HG02884 (cell line): ENCODE data around the gene HS1BP3.

ENCODE experiments used
- ATAC-seq: cut with Tn5 transposase; IDR thresholded peaks from one replicate; pipeline ENCODE4 v1.9.1; 2021; ENCODE audit warnings: mild to moderate bottlenecking, moderate library complexity; ENCODE audit not compliant: unreplicated experiment

The HS1BP3 gene

DNA sequence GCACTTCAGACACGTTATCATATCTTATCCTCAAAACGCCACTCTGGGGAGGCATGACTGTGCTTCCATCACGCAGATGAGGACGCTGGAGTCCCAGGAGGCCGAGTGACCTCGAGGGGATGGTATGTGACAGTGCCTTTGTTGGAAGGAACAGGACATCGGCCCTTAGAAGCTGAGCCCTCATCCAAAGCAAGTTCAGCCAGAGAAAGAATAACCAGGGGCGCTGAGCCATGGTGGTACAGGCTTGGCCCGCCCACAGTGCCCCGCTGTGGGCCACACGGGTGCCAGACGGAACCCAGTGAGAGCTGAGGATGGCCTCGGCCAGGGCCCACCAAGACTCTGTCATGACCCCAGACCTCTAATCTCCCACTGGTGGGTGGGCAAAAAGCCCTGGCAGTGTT lies 31.3 kb downstream of the HS1BP3 start:
- ATAC-seq: no peak

DNA sequence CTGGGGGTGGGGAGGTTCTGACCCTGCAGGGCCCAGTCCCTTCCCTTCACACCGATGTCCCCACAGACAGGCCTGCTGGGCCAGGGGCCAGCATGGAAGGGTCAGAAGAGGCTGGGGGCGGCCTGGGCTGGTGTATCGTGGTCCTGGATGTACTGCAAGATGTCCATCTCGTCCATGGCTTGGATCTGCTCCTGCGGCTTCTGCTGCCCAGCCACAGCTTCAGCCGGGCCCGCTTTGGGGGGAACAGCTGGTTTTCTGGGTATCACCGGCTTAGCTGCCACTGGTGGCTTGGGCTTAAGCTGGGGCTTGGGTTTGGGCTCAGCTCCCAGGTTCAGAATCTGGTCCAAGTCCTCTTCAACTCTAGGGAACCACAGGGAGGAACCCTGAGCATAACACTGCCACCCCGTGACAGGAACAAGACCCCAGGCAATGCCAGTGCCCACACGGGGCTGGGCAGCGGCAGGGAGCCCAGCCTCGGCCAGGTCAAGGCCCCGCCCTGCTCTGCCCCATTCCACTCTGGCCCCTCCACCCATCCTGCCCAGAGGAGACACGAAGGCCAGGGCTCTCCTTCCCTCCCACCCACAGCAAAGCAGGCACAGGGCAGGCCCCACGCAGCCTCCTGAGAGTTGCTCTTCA lies 31.9 kb downstream of the HS1BP3 start:
- ATAC-seq: no peak

DNA sequence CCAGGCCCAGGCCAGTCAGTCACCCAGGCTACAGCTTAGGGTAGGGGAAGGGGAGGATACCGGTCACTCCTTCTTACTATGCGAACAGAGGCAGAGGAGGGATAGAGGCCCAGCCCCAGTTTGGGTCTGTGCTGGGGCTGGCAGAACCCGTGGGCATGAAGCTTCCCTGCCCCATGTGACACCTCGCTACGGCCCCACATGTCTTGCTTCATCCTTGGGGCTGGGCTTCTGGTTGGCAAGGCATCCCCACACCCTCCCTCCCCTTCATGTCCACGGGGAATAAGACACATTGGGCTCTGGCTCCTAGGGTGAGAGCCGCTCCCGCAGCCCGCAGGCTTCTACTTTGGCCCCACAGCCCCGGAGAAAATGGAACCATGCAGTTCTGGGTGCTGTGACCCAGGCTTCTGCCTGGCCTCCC lies 32.4 kb downstream of the HS1BP3 start:
- ATAC-seq: no peak

DNA sequence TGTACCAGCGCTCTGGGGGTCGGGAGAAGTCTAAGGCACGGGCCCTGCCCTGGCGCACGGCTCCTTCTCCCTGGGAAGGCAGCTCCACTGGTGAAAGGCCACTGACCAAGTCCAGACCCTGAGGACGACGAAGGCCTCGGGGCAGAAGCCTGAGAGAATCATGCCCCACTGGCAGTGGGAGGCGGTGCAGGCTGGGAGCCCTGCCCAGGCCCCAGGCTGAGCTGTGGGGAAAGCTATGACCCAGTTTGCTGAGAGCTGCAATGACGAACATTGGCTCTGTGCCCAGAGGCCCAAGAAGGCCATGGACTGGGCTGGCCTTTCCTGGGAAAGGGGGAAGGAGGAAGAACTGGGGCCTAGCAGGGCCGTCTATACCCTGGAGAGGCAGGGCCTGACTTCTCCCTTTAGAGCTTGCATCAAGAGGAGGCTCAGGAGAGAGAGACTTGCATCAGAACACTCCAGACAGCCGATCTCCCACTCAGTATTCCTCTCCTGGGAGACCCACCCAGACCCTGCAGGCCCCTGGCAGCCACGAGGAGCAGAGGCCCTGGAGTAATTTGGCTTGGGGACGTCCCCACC lies 32.9 kb downstream of the HS1BP3 start:
- ATAC-seq: no peak

DNA sequence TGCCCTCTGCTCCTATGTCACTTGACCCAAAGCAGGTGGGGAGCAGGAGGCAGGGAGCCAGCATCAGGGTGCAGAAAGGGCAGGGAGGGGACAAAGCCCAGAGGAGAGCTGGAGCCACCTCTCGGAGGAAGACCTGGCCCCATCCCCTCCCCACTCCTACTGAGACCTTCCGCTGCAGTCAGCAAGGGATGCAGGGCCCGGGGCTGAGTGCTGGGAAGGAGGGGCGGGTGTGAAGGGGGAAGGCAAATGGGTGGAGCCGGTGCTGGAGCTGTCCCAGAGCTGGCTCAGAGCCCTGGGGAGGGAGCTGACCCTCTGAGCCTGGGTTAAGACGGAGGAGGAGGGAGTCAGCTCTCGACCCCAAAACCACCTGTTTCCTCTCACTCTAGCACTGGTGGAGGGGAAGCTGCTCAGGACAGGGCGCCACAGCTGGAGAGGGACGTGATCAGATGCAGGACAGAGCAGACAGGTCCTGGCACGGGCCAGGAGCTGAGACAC lies 33.8 kb downstream of the HS1BP3 start:
- ATAC-seq: no peak

DNA sequence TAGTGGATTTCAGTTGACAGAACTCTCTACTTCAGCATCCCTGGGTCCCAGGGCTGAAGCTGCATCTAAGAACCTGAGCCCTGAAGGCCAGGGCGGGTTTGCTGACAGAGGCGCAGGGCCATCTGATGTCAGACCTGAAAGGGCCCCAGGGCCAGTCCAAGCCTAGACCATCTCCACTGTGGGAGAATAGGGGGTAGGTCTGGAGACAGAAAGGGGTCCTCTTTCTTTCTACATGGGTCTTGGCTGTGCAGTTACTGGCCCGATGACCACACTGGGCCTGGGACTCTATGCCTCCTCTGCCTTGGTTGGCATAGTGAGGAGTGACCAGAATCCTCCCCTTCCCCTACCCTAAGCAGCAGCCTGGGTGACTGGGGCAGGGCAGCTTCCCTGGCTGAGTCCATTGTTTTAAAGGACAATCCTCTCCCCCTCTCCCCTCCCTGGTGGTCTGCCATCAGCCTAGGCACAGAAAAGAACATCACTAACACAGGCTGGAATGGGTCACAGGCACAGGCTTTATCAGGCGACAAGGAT lies 34.5 kb downstream of the HS1BP3 start:
- no peak for ATAC-seq

DNA sequence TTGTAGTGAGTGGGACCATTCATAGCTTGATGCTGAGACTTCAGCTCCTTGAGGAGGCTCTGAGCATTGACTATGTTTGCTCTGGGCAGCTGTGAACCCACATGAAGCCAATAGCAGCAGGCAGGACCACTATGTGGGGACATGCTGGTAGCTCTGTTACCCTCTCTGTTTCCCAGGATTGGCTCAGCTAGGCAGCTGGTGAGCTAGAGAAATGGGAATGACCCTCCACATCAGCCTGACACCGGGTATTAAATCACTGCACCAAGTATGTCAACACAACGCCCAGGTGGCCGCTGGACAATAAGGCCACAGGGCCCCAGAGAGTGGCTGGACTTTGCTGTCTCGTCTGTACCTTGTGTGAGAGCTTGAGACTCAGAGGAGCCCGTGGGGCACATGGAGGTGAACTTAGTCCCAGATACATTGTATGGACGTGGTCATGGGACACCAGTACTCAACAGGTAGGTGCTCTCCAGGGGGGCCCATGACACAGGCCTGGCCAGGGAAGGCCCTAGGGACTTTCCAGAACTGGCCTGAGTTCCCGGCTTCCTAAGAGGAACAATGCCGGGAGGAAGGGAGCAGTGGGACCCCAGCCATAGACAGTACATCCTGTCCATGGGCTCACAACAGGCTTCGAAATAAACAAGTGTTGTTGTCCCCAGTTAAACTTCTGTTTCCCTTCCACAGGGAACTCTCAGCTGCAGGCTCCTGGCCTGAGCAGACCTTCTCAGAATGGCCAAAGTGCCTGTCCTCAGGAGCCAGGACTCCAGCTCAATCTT lies 35.2 kb downstream of the HS1BP3 start:
- no peak for ATAC-seq

DNA sequence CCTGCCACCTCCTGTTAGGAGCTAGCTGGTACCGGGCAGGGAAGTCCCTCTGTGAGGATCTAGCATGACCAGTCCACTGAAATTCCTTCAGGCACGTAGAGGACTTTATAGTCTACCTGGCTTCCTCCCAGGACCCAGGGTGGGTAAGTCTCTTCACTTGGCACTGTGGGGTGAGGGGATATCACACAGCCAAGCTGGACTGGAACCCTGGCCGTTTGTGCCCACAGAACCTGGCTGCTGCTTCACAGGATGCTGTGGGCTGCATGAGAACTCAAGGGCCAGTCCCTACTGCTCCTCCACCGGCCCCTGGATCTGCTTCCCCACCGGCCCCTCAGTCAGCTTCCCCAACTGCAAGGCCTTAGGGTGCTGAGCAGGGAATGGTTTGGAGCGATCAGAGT lies 35.8 kb downstream of the HS1BP3 start:
- ATAC-seq: no peak

DNA sequence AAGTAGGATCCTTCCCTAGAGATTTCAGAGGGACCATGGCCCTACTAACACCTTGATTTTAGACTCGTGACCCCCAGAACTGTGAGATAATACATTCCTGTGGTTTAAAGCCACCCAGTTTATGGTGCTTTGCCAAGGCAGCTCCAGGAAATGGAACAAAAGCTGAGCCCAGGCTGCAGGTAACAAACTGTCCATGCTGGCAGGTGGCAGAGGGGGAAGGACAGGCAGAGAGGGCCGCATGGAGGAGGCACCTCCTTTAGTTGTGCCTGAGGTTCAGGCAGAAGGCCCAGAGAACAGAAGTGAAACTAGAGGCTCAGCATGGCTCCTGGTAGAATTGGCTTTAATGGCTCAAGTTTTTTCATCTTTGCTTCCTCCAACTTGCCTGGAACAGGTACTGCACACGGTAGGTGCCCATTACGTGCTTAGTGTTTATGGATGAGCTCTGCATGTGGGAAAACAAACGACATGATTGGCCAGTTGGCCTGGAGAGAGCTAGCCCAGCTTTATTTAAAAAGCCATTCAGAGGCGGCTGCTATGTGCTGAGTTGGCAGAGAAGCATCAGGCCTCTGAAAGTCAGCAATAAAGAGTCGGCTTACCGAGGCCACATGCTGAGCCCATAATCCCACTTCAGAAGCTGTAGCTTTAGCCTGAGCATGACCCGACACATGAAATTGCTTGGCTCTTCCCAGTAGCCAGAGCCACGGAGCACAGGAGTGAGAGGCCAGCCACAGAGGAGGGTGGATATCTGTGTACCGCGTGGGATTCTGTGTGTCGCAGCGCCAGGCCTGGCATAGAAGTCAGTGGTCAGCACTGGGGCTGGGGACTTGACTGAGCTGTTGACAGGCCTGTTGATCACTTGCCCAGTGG lies 36.5 kb downstream of the HS1BP3 start:
- ATAC-seq: no peak

DNA sequence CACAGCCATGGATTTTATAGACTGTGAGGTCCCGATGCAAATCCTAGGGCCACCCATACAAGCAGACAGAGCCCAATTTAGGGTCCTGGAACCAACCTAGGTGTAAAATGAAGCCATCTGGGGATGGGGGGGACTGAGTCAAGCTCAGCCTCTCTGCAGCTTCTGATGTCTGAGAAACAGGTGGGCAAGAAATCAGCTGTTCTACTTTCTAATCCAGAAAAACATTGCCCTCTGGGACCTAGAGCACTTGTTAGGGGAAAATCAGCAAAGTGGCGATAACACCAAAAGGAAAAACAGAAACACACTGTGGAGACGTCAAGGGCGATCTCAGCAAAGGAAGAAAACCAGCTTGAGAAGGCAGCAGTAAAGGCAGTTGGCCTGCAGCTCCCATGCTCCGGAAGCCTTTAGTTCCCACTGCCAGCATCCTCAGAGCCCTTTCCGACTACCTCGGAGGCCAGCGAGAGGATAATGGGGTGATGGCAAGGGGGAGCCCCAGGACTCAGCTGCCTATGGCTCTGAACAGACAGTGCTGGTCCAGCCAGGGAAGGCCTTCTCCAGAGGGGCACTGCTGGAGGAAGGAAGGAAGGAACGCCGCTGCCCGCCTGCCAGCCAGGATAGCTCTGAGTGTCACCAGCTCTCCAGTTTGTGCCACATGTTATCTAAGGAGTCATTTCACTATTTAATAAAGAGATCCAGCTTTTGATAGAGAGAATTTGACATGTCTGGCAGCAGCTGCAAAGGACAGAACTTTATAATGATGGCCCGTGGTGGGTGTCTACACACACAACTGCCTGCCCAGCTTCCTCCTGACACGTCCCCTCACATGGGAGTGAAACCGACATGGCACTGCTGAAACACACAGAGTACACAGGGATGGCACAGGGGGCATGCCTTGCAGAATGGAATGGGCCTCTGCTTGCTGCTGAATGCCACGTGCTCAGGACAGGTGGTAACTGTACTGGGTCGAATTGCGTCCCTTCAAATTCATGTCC lies 37.7 kb downstream of the HS1BP3 start:
- no peak for ATAC-seq

DNA sequence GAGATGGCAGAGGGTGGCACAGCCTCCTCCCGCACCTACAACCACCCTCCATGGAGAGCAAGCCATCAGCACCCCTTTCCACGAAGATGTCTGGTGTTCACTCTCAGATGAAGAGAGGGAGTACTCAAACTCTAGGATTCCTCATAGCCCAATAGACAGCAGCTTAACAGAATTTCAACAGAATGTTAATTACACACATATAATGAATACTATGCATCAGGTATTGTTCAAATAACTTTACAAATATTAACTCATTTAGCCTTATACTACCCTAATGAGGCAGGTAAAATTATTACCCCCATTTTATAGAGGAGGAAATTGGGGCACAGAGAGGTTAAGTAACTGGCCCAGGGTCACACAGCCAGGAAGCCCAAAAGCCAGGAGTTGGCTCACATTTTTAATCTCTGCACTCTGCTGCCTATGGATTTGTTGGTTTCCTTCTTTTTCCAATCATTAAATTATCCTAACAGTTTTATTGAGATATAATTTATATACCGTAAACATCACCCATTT lies 39.0 kb downstream of the HS1BP3 start:
- ATAC-seq: no peak

DNA sequence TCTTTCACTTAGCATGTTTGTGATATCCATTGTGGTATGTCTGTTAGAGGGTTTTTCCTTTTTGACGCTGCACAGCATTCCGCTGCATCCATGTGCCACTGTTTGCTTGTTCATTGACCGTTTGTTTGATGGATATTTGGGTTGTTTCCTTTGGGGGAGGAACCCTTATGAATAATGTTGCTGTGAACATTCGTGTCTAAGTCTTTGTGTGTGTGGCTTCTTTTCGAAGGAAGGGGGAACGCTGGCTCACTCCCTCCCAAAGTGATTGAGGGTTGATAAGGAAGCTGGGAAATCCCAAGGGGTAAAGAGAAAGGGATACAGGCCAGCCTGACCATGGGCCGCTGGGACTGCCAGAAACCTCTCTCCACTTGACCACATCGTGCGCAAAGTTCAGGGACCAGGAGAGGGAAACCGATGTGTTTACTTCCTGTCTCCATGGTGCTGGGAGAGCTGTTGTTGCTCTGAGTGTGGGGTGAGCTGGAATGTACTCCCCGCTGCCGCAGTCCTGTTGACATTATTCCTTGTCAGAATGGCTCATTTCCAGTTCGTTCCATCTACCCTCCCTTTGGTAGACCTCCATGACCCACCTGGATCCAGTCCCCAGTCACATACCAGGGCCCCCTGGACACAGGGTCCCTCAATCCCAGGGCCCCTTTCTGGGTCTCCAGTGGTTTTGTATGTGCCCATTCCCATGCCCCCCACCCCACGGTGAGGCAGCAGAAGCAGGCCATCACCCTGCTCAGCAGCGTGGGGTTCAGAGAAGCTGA lies 39.6 kb downstream of the HS1BP3 start:
- ATAC-seq: no peak

DNA sequence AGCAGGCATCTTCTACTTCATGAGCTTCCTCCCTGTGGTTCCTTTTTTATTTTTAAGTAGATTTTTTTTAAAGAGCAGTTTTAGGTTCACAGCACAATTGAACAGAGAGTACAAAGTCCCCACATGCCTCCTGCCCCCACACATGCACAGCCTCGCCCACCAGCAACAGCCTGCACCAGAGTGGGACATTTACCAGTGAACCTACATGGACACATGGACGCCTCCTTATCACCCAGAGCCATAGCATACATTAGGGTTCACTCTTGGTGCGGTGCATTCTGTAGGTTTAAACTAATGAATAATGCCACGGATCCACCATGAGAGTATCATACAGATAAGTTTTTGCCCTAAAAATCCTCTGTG lies 40.9 kb downstream of the HS1BP3 start:
- no peak for ATAC-seq

DNA sequence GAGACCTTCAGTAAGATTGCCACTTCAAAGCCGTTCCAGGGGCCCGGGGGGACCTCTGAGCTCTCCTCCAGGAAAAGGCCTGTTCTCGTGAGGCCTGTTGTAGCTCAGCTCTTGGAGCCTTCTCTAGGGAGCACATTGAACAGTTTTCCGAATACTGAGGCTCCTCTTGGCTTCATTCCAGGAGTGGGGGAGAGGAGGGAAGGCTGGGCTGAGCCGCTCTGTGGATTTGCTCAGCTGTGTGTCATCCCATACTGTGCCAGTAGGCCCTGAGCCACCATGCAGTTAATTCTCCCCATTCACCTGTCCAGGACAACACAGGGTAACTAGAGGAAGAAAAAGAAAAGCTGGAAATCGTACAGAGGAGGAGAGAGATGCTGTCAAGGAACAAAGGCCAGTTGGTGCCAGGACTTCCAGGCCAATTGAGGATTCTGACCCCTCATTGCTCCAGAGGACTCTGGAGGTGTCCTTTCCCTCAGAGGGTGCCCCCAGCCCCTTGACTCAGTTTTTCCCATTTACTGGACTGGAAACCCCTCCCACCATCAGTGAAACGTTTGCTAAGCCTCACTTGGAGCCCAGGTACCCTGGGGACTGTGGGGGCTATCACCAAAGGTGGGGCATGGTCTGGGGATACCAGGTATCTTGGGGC lies 41.4 kb downstream of the HS1BP3 start:
- no peak for ATAC-seq

DNA sequence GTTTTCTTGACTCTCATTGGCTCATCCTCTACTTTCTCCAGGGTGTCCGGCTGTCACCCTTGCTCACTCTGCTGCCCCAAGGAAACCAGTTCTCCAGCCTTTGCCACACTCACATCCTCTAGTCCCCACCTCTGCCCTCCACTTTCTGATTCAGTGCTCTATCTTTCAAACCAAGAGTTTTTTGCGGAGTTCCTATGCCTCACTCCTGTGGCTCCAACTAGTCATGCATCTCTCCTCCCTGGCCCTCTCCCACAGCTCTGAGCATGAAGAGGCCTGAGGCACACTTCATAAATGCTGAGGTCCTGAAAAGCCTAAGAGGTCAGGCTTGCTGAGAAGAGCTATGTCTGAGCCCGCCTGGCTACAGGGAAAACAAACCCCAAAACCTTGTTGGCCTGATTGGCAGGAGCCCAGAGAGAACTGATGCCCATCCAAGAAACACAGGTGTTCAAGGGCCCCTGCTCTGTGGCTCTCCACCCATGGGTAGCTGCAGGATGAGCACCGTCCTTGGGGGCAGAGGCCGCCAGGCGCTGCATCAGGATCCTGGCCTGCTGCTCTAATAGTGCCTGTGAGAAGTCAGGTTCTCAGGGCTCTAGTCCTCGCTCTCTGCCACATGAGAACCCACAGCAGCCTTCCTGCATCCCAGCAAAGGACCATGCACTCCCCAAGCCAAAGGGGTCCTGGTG lies 42.1 kb downstream of the HS1BP3 start:
- no peak for ATAC-seq

DNA sequence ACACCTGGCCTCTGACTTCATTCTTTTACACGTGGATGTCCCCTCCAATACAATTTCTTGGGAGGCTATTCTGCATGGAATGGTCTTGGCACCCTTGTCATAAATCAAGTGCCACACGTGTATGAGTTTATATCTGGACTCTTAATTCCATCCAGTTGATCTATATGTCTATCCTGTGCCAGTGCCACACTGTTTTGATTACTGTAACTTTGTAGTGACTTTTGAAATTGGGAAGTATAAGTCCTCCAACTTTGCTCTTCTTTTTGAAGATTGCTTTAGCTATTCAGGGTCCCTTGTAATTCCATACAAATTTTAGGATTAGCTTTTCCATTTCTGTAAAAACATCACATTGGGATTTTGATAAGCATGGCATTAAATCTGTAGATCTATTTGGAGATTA lies 43.5 kb downstream of the HS1BP3 start:
- no peak for ATAC-seq

DNA sequence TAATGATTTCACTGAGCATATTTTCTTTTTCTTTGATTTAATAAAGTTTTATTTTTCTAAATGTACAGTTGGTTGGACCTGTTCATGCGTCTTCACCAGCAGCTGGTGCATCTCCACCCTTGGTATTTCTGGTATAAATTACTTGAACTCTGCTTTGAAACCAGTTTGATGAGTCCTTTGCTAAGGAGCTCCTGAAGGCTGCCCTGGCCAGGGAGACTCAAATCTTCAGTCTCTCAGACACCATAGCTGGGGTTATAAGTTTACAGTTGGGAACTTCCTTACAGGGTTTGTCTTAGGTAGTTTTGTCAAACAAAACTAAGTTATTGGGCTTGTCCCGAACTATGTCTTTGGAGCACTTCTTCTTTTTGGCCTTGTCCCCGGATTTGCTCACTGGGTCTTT lies 44.7 kb downstream of the HS1BP3 start:
- ATAC-seq: no peak

DNA sequence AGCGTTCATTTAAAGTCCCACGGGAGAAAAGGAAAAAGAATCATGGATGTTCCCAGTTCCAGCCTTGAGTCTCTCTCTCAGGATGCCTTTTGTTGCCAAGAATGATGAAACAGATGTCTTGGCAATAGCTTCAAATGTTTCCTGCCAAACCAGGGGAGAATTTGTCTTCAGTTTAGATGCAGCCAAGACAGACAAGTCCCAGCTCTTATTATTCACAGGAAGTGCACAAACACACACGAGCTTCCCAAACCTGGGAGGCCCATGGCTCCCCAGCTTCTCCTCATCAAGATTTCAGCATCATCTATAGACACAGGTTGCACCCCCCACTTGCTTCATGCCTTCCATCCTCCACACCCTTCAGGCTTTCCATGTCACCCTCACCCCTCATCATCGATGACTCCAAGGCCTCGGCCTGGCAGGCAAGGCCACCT lies 45.9 kb downstream of the HS1BP3 start:
- ATAC-seq: no peak
